Subcutaneous abdominal adipose tissue (tissue), 5 donors: Measurements from ENCODE around the gene SMAD6.

Experiments used
- H3K27ac ChIP-seq: one replicate; pipeline ENCODE4 v1.7.0; 2013; ENCODE audit warnings: low read depth, mild to moderate bottlenecking, inconsistent platforms, low read length, moderate library complexity
- H3K27me3 ChIP-seq, 5 donors: one replicate each; pipeline ENCODE4 v1.7.0; 2013; ENCODE audit warnings: low read length in 5 of 5, inconsistent platforms in 1 of 5; ENCODE audit not compliant: control insufficient read depth in 5 of 5, insufficient read depth in 4 of 5
- H3K36me3 ChIP-seq, 5 donors: one replicate each; pipeline ENCODE4 v1.7.0; 2013; ENCODE audit warnings: low read length in 5 of 5; ENCODE audit not compliant: control insufficient read depth in 5 of 5, insufficient read depth in 5 of 5
- H3K4me1 ChIP-seq, 5 donors: one replicate each; pipeline ENCODE4 v1.7.0; 2013; ENCODE audit warnings: low read length in 5 of 5, mild to moderate bottlenecking in 3 of 5, moderate library complexity in 1 of 5; ENCODE audit not compliant: control insufficient read depth in 5 of 5, insufficient read depth in 5 of 5
- H3K4me3 ChIP-seq, 5 donors: one replicate each; pipeline ENCODE4 v1.7.0; 2013; ENCODE audit warnings: low read length in 5 of 5, low read depth in 1 of 5
- H3K9ac ChIP-seq, 5 donors: one replicate each; pipeline ENCODE4 v1.7.0; 2013; ENCODE audit warnings: low read length in 5 of 5, mild to moderate bottlenecking in 4 of 5, moderate library complexity in 3 of 5
- H3K9me3 ChIP-seq, 5 donors: one replicate each; pipeline ENCODE4 v1.7.0; 2013; ENCODE audit warnings: low read length in 5 of 5; ENCODE audit not compliant: control insufficient read depth in 5 of 5
- donor health status: healthy.
- donor health status: healthy.
- donor health status: healthy.
- donor health status: healthy.
- donor health status: healthy.

The SMAD6 gene

GRCh38 chr15:66767240-66767659 is 65.2 kb downstream of the SMAD6 start:
- no peak overlapping the region for H3K4me3 ChIP-seq
- peaks cover 13 to 88% (median 83%) of the 10 kb centered on the region in 5 donors for H3K4me1 ChIP-seq
- H3K27me3 ChIP-seq = no peaks in the 10 kb centered on the region
- no peak overlapping the region for H3K9ac ChIP-seq
- peak overlapping the region; percentile 96 for H3K27ac ChIP-seq
- no peaks in the 10 kb centered on the region for H3K9me3 ChIP-seq
- no peaks in the 10 kb centered on the region for H3K36me3 ChIP-seq

GRCh38 chr15:66768987-66769386 is 67.0 kb downstream of the SMAD6 start:
- no peak overlapping the region for H3K4me3 ChIP-seq
- H3K36me3 ChIP-seq = no peaks in the 10 kb centered on the region
- H3K27ac ChIP-seq = peak overlapping the region; percentile 17
- H3K9ac ChIP-seq = peak overlapping the region in 1 of 5 donors; percentile 4
- H3K27me3 ChIP-seq = no peaks in the 10 kb centered on the region
- H3K9me3 ChIP-seq = no peaks in the 10 kb centered on the region
- peaks cover 19 to 88% (median 82%) of the 10 kb centered on the region in 5 donors for H3K4me1 ChIP-seq

GRCh38 chr15:66770518-66771350 is 68.7 kb downstream of the SMAD6 start:
- Histone ChIP-seq H3K4me3 (no peak overlapping the region), H3K36me3 (no peaks in the 10 kb centered on the region), H3K27me3 (no peaks in the 10 kb centered on the region), H3K9ac (peak overlapping the region in 1 of 5 donors; percentile 1), H3K27ac (peak overlapping the region; percentile 50), H3K4me1 (peaks cover 17 to 87% (median 80%) of the 10 kb centered on the region in 5 donors), H3K9me3 (no peaks in the 10 kb centered on the region)

GRCh38 chr15:66771351-66771650 is 69.3 kb downstream of the SMAD6 start:
- H3K4me3 ChIP-seq = no peak overlapping the region
- H3K27me3 ChIP-seq = no peaks in the 10 kb centered on the region
- H3K9me3 ChIP-seq = no peaks in the 10 kb centered on the region
- peaks cover 13 to 84% (median 77%) of the 10 kb centered on the region in 5 donors for H3K4me1 ChIP-seq
- peak overlapping the region in 1 of 5 donors; percentile 1 for H3K9ac ChIP-seq
- H3K36me3 ChIP-seq = no peaks in the 10 kb centered on the region
- H3K27ac ChIP-seq = peak overlapping the region; percentile 50

- peak overlapping the region; percentile 72 for H3K27ac ChIP-seq
- H3K4me1 ChIP-seq = peaks cover 9 to 70% (median 64%) of the 10 kb centered on the region in 5 donors
- no peak overlapping the region for H3K4me3 ChIP-seq
- peak overlapping the region in 1 of 5 donors; percentile 1 for H3K9ac ChIP-seq
- H3K27me3 ChIP-seq = no peaks in the 10 kb centered on the region
- H3K36me3 ChIP-seq = no peaks in the 10 kb centered on the region
- H3K9me3 ChIP-seq = no peaks in the 10 kb centered on the region
These were observed 70.6 kb downstream of the SMAD6 start for GRCh38 chr15:66772604-66773128.

GRCh38 chr15:66773129-66773873 is 71.3 kb downstream of the SMAD6 start:
- Histone ChIP-seq H3K9ac (peak overlapping the region in 3 of 5 donors; percentile 2 to 36 (median 28)), H3K9me3 (no peaks in the 10 kb centered on the region)

GRCh38 chr15:66774001-66774814 is 72.2 kb downstream of the SMAD6 start:
- Histone ChIP-seq H3K36me3 (no peaks in the 10 kb centered on the region), H3K27me3 (no peaks in the 10 kb centered on the region), H3K9ac (peak overlapping the region in 2 of 5 donors; percentile 28 to 36), H3K4me1 (peaks cover 9 to 68% (median 63%) of the 10 kb centered on the region in 5 donors), H3K9me3 (no peaks in the 10 kb centered on the region), H3K27ac (peak overlapping the region; percentile 72), H3K4me3 (peak overlapping the region in 2 of 5 donors; percentile 8 to 41)

More at GRCh38 chr15:66773129-66773873, 71.3 kb downstream of the SMAD6 start:
- Histone ChIP-seq H3K4me1 (peaks cover 9 to 64% (median 63%) of the 10 kb centered on the region in 5 donors), H3K27ac (peak overlapping the region; percentile 72), H3K27me3 (no peaks in the 10 kb centered on the region), H3K4me3 (peak overlapping the region in 1 of 5 donors; percentile 11), H3K36me3 (no peaks in the 10 kb centered on the region)

- Histone ChIP-seq H3K9me3 (no peaks in the 10 kb centered on the region), H3K27me3 (no peaks in the 10 kb centered on the region), H3K4me3 (peak overlapping the region in 1 of 5 donors; percentile 19), H3K27ac (peak overlapping the region; percentile 69), H3K9ac (peak overlapping the region in 1 of 5 donors; percentile 21), H3K36me3 (peaks cover 0 to under 1% (median 0%) of the 10 kb centered on the region in 5 donors), H3K4me1 (peaks cover 9 to 75% (median 70%) of the 10 kb centered on the region in 5 donors)
These were observed 73.4 kb downstream of the SMAD6 start for GRCh38 chr15:66775127-66776105.
